ENCODE measurements around the gene CXCL1.

- TF ChIP-seq EZH2 (IDR thresholded peaks at IDR 0.05; ENCODE audit: borderline replicate concordance) (no peak), CTCF (IDR thresholded peaks at IDR 0.05; ENCODE audit: poor library complexity) (no peak)
Measured at GRCh38 chr4:73894001-73894400, 24.8 kb downstream of the CXCL1 start.

All from hepatocyte (in vitro differentiated cells).